ENCODE measurements around the gene SFXN5.

The SFXN5 gene

DNA sequence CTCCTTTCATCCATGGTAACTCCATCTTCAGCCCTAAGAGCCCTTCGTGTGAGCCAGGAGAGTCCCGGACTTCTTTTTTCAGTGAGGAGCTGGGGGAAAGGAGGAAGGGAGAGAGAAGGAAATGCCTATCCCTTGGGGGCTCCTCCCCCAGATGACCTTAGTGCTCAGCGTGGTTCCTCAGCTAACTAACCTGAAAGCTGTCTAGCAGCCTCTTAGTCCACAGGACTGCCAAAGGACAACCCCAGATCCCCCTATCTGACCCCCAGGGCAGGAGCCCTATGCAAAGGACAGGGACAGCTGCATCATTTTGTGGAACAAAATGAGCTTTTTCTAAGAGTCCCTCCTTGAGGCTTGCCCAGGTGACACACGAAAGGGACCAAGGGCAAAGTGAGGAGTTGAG is 176.4 kb downstream of the SFXN5 start:
- no peaks in the 10 kb centered on the region for H4K20me1 ChIP-seq (ENCODE audit: insufficient read depth, low read length)
- H3K4me2 ChIP-seq (ENCODE audit: low read length): no peak overlapping the region
- H3K36me3 ChIP-seq (ENCODE audit: insufficient read depth, low read length): no peaks in the 10 kb centered on the region
- TF ChIP-seq EZH2 (IDR thresholded peaks at IDR 0.05; ENCODE audit: borderline replicate concordance, low read length): no peak
- TF ChIP-seq, protein P1, sequence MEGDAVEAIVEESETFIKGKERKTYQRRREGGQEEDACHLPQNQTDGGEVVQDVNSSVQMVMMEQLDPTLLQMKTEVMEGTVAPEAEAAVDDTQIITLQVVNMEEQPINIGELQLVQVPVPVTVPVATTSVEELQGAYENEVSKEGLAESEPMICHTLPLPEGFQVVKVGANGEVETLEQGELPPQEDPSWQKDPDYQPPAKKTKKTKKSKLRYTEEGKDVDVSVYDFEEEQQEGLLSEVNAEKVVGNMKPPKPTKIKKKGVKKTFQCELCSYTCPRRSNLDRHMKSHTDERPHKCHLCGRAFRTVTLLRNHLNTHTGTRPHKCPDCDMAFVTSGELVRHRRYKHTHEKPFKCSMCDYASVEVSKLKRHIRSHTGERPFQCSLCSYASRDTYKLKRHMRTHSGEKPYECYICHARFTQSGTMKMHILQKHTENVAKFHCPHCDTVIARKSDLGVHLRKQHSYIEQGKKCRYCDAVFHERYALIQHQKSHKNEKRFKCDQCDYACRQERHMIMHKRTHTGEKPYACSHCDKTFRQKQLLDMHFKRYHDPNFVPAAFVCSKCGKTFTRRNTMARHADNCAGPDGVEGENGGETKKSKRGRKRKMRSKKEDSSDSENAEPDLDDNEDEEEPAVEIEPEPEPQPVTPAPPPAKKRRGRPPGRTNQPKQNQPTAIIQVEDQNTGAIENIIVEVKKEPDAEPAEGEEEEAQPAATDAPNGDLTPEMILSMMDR (IDR thresholded peaks at IDR 0.05; ENCODE audit: low read length): no peak
- H3K79me2 ChIP-seq (ENCODE audit: insufficient read depth, low read length): no peaks in the 10 kb centered on the region
- H3K27ac ChIP-seq (ENCODE audit: low read depth, low read length, poor library complexity, severe bottlenecking): no peak overlapping the region
- H3F3A ChIP-seq (ENCODE audit: insufficient read depth, low read length): no peaks in the 10 kb centered on the region
- no peaks in the 10 kb centered on the region for H3K9me3 ChIP-seq (ENCODE audit: low read length)
- H3K9ac ChIP-seq (ENCODE audit: low read length): no peak overlapping the region
- no peaks in the 10 kb centered on the region; the same call in 1 of the 2 replicates for H3K27me3 ChIP-seq (ENCODE audit: insufficient read depth, low read length)
- H2AFZ ChIP-seq (ENCODE audit: low read length): no peak overlapping the region
- H3K4me3 ChIP-seq (ENCODE audit: low read depth, low read length, poor library complexity, severe bottlenecking): no peak overlapping the region
- H3K9me2 ChIP-seq (ENCODE audit: low read depth, low read length): no peaks in the 10 kb centered on the region
- no peaks in the 10 kb centered on the region for H3K4me1 ChIP-seq (ENCODE audit: insufficient read depth, low read length, severe bottlenecking)

DNA sequence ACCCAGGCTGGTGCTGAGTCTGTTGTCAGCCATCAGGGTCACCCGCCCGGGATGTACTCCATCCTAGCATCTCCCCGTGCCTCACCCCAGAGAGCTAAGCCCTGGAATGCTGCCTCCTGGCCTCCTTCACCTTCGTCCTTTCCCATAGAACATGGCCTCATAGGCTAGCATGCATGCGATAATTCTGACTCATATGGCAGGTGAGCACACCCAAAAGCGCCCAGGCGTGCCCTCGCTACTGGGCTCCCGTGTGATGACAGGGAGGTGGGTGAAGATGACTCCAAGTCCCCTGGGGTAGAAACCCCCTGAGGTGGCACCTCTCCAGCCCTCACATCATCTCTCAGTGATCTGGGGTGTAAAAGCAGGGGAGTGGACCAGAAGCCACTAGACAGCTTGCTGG is 177.0 kb downstream of the SFXN5 start:
- H2AFZ ChIP-seq (ENCODE audit: low read length): no peak overlapping the region
- no peaks in the 10 kb centered on the region for H3K27me3 ChIP-seq (ENCODE audit: insufficient read depth, low read length)
- no peak overlapping the region for H3K27ac ChIP-seq (ENCODE audit: low read depth, low read length, poor library complexity, severe bottlenecking)

DNA sequence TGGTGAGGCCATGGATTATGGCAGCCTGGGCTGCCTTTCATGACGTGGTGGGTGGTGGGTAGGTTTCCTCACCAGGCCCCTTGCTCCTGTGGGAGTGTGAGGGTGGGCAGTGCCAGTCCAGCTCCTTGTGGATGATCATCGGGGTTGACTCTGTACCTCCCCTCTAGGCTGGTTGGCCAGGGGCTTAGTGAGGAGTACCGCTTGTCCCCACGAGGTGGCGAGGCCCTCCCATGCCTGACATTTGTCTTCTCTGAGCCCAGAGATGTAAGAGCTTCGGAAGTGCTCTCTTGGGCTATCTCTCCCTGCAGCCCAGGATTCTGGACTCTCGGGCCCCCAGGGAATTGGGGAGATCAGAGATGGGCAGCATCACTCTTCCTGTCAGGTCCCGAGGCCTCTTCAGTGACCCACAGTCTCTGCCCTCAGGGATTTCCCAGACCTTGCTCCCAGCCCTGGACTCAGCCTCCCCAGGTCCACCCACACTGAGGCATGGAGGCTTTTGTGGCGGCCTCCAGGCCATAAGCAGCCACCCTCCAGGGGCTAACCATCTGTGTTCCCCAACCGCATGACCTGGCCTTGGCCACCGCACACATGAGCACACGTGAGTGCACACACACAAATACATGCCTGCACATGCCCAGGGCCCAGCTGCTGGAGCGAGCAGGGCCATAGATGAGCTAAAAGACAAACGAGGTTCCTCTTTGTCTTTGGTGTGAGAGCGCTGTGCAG is 177.8 kb downstream of the SFXN5 start:
- H3K4me3 ChIP-seq (ENCODE audit: low read depth, low read length, poor library complexity, severe bottlenecking): no peak overlapping the region
- H3K9ac ChIP-seq (ENCODE audit: low read length): no peak overlapping the region
- H3K36me3 ChIP-seq (ENCODE audit: insufficient read depth, low read length): no peaks in the 10 kb centered on the region
- no peaks in the 10 kb centered on the region for H4K20me1 ChIP-seq (ENCODE audit: insufficient read depth, low read length)
- H3K9me3 ChIP-seq (ENCODE audit: low read length): no peaks in the 10 kb centered on the region
- H2AFZ ChIP-seq (ENCODE audit: low read length): no peak overlapping the region
- H3K79me2 ChIP-seq (ENCODE audit: insufficient read depth, low read length): no peaks in the 10 kb centered on the region
- H3K27ac ChIP-seq (ENCODE audit: low read depth, low read length, poor library complexity, severe bottlenecking): no peak overlapping the region
- H3K27me3 ChIP-seq (ENCODE audit: insufficient read depth, low read length): no peaks in the 10 kb centered on the region
- H3K4me1 ChIP-seq (ENCODE audit: insufficient read depth, low read length, severe bottlenecking): no peaks in the 10 kb centered on the region
- H3K4me2 ChIP-seq (ENCODE audit: low read length): no peak overlapping the region
- H3K9me2 ChIP-seq (ENCODE audit: low read depth, low read length): no peaks in the 10 kb centered on the region
- H3F3A ChIP-seq (ENCODE audit: insufficient read depth, low read length): no peaks in the 10 kb centered on the region
- TF ChIP-seq, protein P1 (IDR thresholded peaks at IDR 0.05; ENCODE audit: low read length): peak; percentile 61
- TF ChIP-seq EZH2 (IDR thresholded peaks at IDR 0.05; ENCODE audit: borderline replicate concordance, low read length): no peak

More for the DNA sequence above, 177.0 kb downstream of the SFXN5 start:
- Histone ChIP-seq H3K79me2 (ENCODE audit: insufficient read depth, low read length) (no peaks in the 10 kb centered on the region), H3F3A (ENCODE audit: insufficient read depth, low read length) (no peaks in the 10 kb centered on the region), H3K4me3 (ENCODE audit: low read depth, low read length, poor library complexity, severe bottlenecking) (no peak overlapping the region), H3K36me3 (ENCODE audit: insufficient read depth, low read length) (no peaks in the 10 kb centered on the region), H3K4me2 (ENCODE audit: low read length) (no peak overlapping the region), H3K9ac (ENCODE audit: low read length) (no peak overlapping the region), H4K20me1 (ENCODE audit: insufficient read depth, low read length) (no peaks in the 10 kb centered on the region), H3K9me2 (ENCODE audit: low read depth, low read length) (no peaks in the 10 kb centered on the region), H3K9me3 (ENCODE audit: low read length) (no peaks in the 10 kb centered on the region), H3K4me1 (ENCODE audit: insufficient read depth, low read length, severe bottlenecking) (no peaks in the 10 kb centered on the region)
- TF ChIP-seq EZH2 (IDR thresholded peaks at IDR 0.05; ENCODE audit: borderline replicate concordance, low read length): no peak
- TF ChIP-seq, protein P1 (IDR thresholded peaks at IDR 0.05; ENCODE audit: low read length): no peak
